Lower leg skin (tissue), 4 donors: ENCODE results near the gene SIM1. TPM values are rescaled to one million over a fixed set of nuclear protein-coding genes. Genes with fewer than 3 reads are reported as not detected.

Experiments used
- DNase-seq, 2 donors: peaks; one replicate each; pipeline ENCODE4 v3.0.0-alpha.2; 2019; ENCODE audit warnings: low spot score in 2 of 2
- H3K4me3 ChIP-seq: fragments of 200-600 bp; sonication (generic); 2 replicates; pipeline ENCODE4 v1.5.1; 2017; ENCODE audit warnings: mild to moderate bottlenecking, low read depth; ENCODE audit not compliant: poor library complexity, severe bottlenecking
- POLR2A ChIP-seq, 2 donors: fragments of 450-650 bp; IDR thresholded peaks; one replicate each; pipeline ENCODE4 v1.6.1; 2016 to 2017; ENCODE audit warnings: antibody characterized with exemption in 2 of 2, mild to moderate bottlenecking in 1 of 2, moderate library complexity in 1 of 2
- WGBS, 2 donors: methylation state at CpG; one replicate each; pipeline ENCODE4 v1.1.5; 2018; 5-methylcytosine and 5-hydroxymethylcytosine counted together
- intact Hi-C: fragments of 100-400 bp; cut with DNase I; formaldehyde crosslinking; loops from one replicate; pipeline ENCODE4 v1.15.0; 2023; ENCODE audit warnings: low total_unique reads
- total RNA-seq, 4 donors: library from RNA; depleted of rRNA; stranded (reverse); fragments of >200 nt; gene quantifications; one replicate each; pipeline ENCODE4 v1.1.0, GENCODE V29; 2016
- TF ChIP-seq, protein P1 (sequence below), 3 donors: fragments of 450-650 bp; IDR thresholded peaks; one replicate each; pipeline ENCODE4 v1.5.1; 2016; ENCODE audit warnings: antibody characterized with exemption in 3 of 3, mild to moderate bottlenecking in 3 of 3, moderate library complexity in 2 of 3

SIM1 gene
- total RNA-seq, 4 donors from 2014 or later, result 0.66 to 1.1 (median 0.75) TPM

DNA sequence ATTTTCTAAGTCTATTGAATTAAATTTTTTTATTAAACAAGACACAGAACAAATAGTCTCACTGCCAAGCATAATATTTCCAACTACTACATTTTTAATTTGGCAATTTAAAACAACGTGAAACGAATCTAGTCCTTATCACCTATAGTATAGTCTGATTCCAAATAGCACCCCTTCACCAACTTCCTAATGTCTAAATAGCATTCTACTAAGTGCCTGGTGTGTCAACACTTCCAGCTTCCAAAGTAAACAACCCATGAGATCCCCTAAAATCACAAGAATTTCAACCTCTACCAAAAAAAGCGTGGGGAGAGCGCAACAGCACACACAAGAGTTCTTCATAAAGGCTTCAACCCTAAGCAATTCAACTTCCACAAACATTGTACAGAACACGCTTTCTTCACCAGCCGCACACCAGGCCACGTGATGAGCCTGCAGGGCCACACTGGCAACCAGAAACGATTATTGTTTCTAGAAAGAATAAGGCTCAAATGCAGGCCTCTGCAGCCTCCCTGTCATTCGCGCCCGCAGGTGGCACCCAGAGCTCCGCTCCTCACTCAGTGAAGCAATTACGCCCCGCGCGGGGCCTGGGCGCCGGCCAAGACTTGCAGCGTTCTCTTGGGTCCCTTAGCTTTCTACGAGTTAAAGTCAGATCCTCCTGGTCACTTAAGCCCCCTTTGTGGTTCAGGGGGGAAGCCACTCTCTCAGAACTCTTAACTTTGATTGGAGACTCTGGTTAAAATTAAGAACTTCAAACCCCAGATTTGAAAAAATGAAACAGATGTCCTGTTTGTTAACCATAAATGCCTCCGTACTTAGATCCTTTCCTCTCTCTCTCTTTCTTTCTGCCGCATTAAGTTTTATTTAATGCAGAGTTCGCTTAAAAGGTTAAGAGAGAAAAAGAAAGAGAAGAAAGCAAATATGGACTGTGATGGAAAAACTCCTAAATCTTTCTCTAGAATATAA is 18.3 kb downstream of the SIM1 start:
- TF ChIP-seq, protein P1, sequence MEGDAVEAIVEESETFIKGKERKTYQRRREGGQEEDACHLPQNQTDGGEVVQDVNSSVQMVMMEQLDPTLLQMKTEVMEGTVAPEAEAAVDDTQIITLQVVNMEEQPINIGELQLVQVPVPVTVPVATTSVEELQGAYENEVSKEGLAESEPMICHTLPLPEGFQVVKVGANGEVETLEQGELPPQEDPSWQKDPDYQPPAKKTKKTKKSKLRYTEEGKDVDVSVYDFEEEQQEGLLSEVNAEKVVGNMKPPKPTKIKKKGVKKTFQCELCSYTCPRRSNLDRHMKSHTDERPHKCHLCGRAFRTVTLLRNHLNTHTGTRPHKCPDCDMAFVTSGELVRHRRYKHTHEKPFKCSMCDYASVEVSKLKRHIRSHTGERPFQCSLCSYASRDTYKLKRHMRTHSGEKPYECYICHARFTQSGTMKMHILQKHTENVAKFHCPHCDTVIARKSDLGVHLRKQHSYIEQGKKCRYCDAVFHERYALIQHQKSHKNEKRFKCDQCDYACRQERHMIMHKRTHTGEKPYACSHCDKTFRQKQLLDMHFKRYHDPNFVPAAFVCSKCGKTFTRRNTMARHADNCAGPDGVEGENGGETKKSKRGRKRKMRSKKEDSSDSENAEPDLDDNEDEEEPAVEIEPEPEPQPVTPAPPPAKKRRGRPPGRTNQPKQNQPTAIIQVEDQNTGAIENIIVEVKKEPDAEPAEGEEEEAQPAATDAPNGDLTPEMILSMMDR (IDR thresholded peaks at IDR 0.05), result no peak
- no peak for TF ChIP-seq POLR2A (IDR thresholded peaks at IDR 0.05)
- DNase-seq, result no peak
- H3K4me3 ChIP-seq, result no peak overlapping the region
- intact Hi-C loops, result no loop called here
- WGBS, 2 donors, result 23 to 31% methylated on average over 23 of the region's 23 CpGs

DNA sequence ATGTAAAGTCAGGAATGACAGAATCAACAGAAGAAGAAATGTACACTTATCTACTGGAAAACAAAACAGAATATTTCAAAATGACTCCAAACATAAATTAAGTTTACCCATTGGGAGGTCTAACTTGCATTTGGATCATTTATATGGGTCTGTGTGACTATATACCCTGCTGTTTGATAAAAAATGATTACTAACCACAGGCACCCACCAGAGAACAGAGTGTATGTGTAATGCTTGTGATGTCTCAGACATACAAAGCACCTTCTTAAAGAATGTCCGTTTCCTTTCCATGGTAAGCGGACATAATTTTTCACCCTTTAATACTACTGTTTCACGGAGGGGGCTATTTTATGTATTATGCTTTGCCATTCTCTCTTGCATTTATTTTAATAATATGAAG is 19.2 kb downstream of the SIM1 start:
- 68 to 86% methylated on average over 3 of the region's 3 CpGs for WGBS, 2 donors

DNA sequence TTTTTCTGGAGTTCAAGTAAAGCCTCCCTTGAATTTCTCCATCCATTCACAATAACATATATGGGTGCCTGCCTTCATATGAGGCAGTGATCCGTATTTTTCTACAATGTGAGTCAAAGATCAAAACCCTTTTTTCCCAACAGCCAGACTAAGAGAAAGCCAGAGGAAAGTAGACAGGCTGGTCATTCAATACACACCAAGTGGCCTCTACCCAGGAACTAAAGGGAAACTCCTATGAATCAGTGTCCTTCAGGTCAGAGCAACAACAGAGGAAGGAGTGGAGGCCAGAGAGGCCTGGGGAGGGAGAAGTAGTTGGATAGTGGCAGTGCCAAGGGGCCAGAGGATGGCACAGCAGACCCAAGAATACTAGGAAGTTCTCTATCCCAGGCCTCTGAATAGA is 23.8 kb downstream of the SIM1 start:
- H3K4me3 ChIP-seq, result no peak overlapping the region
- WGBS, 2 donors, result 85 to 95% methylated on average over 1 of the region's 1 CpG
- intact Hi-C loops, result no loop called here
- DNase-seq, result no peak
- no peak for TF ChIP-seq POLR2A (IDR thresholded peaks at IDR 0.05)
- TF ChIP-seq, protein P1 (IDR thresholded peaks at IDR 0.05), result no peak

More for the DNA sequence above, 19.2 kb downstream of the SIM1 start:
- TF ChIP-seq, protein P1 (IDR thresholded peaks at IDR 0.05), result no peak
- no peak for DNase-seq
- intact Hi-C loops, result no loop called here
- H3K4me3 ChIP-seq, result no peak overlapping the region

DNA sequence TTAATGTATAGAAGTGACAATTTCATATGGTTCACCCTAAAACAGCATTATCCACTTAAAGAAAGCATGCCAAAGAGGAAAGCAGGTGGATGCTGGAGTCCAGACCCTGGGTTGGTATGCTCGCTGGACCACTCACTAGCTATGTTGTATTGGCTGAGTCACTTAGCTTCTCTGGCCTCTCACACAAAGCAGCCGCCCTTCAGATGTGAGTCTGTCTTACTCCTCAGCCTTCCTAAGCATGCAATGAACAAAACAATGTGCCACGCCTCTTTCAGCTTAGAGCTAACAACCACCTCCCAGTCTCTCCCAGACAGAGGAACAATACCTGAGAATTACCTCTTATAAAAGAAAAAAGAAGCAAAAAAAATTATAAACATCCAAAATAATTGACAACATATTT is 29.4 kb downstream of the SIM1 start:
- H3K4me3 ChIP-seq, result no peak overlapping the region
- no peak for DNase-seq
- intact Hi-C loops, result no loop called here
- no peak for TF ChIP-seq POLR2A (IDR thresholded peaks at IDR 0.05)
- TF ChIP-seq, protein P1 (IDR thresholded peaks at IDR 0.05), result no peak
- WGBS, 2 donors, result 81 to 83% methylated on average over 3 of the region's 3 CpGs

DNA sequence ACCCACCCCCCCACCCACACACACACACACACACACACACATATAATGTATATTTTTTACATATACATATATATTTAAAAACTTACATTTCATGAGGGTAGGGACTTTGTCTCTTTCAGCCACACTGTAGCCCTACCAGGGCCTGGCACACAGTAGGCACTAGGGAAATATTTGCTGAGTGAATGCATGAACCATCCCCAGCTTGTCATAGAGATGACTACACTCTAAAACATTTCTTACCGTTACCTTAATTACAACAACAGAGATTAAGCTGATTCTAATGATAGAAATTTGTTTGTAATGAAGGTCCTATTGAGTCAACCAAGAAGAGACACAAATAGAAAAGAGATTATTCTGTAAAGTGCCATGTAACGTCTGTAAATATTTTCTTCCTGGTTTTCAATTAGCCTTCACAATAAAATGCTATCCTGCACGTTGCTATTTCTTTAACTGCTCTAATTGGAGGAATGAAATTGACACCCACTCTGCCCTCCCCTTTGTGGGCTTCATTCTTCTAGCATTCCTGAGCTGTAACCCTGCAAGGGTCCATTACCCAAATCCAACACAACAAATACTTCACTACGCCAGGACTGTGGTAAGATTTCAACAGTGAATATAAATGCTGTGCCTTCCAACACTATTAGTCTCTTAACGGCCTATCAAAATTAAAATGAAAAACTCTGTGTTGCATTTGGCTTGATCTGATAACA is 30.8 kb downstream of the SIM1 start:
- no peak for DNase-seq
- H3K4me3 ChIP-seq, result no peak overlapping the region
- intact Hi-C loops, result no loop called here
- 74 to 81% methylated on average over 5 of the region's 5 CpGs for WGBS, 2 donors
- TF ChIP-seq, protein P1 (IDR thresholded peaks at IDR 0.05), result no peak
- no peak for TF ChIP-seq POLR2A (IDR thresholded peaks at IDR 0.05)
